ENCODE results near the gene STAT4. TPM values are rescaled to one million over a fixed set of nuclear protein-coding genes. Genes with fewer than 3 reads are reported as not detected.

STAT4 gene
- total RNA-seq, 2 experiments from 2014 or later: 77.1 to 83.0 TPM

DNA sequence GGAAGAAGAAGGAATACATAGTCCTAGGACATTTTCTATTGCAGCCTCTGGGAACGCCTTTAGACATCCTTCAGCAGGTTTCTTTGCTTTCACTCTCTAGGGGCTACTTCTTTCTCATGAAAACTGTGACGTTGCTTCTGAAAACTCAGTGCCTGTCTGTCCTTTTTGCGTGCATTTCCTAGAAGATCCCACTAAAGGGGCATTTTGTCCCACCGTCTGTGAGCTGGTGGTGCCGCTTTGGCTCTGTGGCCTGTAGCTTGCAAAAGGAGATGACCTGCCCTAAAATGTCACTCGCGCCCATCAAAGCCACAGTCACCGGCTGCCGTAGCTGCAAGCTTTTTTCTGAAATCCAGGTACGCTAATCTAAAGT, 579 bp downstream of the STAT4 start:
- peaks cover 29% of the 10 kb centered on the region for H3K4me1 ChIP-seq (ENCODE audit: insufficient read depth, low read length)
- H3K4me3 ChIP-seq (ENCODE audit: low read length): peak overlapping the region; percentile 83
- H3K36me3 Mint-ChIP-seq (ENCODE audit: low read depth): peaks cover 45% of the 10 kb centered on the region
- ChIA-PET POLR2A (interaction anchor here (0.9 to 5.9 kb wide), 21 partner anchors 22 to 743 kb away, joined by 3 to 47 read pairs (median 14); partner anchors contain the start of genes GLS, NABP1 and STAT1), CTCF (interaction anchor here (1.3 to 8.4 kb wide), 2 partner anchors 35 to 98 kb away, joined by 5 to 157 read pairs; no protein-coding TSS in a partner anchor)
- intact Hi-C loops (cut with DNase I, micrococcal nuclease): loop anchor here (5.0 to 10.0 kb wide), 4 partner anchors 38 to 535 kb away; no protein-coding TSS in a partner anchor
- peaks cover 49% of the 10 kb centered on the region for H3K4me1 Mint-ChIP-seq (ENCODE audit: low read depth)
- ATAC-seq (ENCODE audit: poor library complexity): peak; percentile 4
- no peaks in the 10 kb centered on the region for H3K9me3 ChIP-seq (ENCODE audit: control insufficient read depth in 1 of 2, insufficient read depth in 1 of 2, low read length in 2 of 2)
- peak overlapping the region; percentile 93 for H3K27ac ChIP-seq (ENCODE audit: low read depth in 1 of 2, low read length in 2 of 2)
- peak overlapping the region; percentile 96 for H3K27ac Mint-ChIP-seq
- no peaks in the 10 kb centered on the region for H3K9me3 Mint-ChIP-seq
- TF ChIP-seq CTCF (IDR thresholded peaks at IDR 0.05): no peak
- no peaks in the 10 kb centered on the region for H3K27me3 Mint-ChIP-seq
- H3K4me3 Mint-ChIP-seq: peak overlapping the region; percentile 89
- peak in 3 of 14 experiments; percentile 1 to 68 (median 15) for DNase-seq
- H3K27me3 ChIP-seq (ENCODE audit: control insufficient read depth in 1 of 2, insufficient read depth in 2 of 2, low read length in 2 of 2): no peaks in the 10 kb centered on the region
- peaks cover 27% of the 10 kb centered on the region for H3K36me3 ChIP-seq (ENCODE audit: insufficient read depth, low read length)

DNA sequence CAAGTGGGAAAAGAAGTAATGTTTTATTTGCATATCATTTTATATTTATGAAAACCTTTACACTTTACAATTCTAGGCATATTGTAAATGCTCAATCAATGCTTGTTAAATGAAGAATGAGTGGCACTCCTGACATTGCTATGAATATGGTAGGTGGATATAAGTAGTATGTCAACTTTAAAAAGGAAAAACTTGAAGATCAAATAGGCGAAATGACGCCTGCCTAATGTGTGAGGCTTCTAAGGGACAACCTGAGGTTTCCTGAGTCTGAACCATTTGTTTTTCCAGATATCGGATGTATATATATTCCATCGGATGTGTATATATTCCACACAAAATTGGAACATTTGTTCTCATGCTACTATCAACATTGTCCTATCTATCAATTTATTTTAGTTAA, 1.4 kb downstream of the STAT4 start:
- H3K4me1 ChIP-seq (ENCODE audit: insufficient read depth, low read length): peaks cover 30% of the 10 kb centered on the region
- ChIA-PET CTCF (interaction anchor here (0.9 to 8.4 kb wide), 3 partner anchors 34 to 98 kb away, joined by 3 to 157 read pairs (median 5); no protein-coding TSS in a partner anchor), POLR2A (interaction anchor here (0.7 to 5.9 kb wide), 17 partner anchors 22 to 528 kb away, joined by 3 to 47 read pairs (median 15); partner anchors contain the start of genes GLS, NABP1 and STAT1)
- ATAC-seq (ENCODE audit: poor library complexity): no peak
- H3K27ac ChIP-seq (ENCODE audit: low read depth in 1 of 2, low read length in 2 of 2): peak overlapping the region; percentile 93
- TF ChIP-seq CTCF (IDR thresholded peaks at IDR 0.05): no peak
- peak overlapping the region; percentile 83 for H3K4me3 ChIP-seq (ENCODE audit: low read length)
- Mint-ChIP-seq H3K36me3 (ENCODE audit: low read depth) (peaks cover 51% of the 10 kb centered on the region), H3K4me3 (peak overlapping the region; percentile 89), H3K27me3 (no peaks in the 10 kb centered on the region), H3K9me3 (no peaks in the 10 kb centered on the region), H3K27ac (peak overlapping the region; percentile 96), H3K4me1 (ENCODE audit: low read depth) (peaks cover 54% of the 10 kb centered on the region)
- no peaks in the 10 kb centered on the region for H3K9me3 ChIP-seq (ENCODE audit: control insufficient read depth in 1 of 2, insufficient read depth in 1 of 2, low read length in 2 of 2)
- intact Hi-C loops (cut with DNase I, micrococcal nuclease): no loop called here
- no peaks in the 10 kb centered on the region for H3K27me3 ChIP-seq (ENCODE audit: control insufficient read depth in 1 of 2, insufficient read depth in 2 of 2, low read length in 2 of 2)
- DNase-seq: peak in 3 of 14 experiments; percentile 29 to 54 (median 37)
- H3K36me3 ChIP-seq (ENCODE audit: insufficient read depth, low read length): peaks cover 35% of the 10 kb centered on the region

DNA sequence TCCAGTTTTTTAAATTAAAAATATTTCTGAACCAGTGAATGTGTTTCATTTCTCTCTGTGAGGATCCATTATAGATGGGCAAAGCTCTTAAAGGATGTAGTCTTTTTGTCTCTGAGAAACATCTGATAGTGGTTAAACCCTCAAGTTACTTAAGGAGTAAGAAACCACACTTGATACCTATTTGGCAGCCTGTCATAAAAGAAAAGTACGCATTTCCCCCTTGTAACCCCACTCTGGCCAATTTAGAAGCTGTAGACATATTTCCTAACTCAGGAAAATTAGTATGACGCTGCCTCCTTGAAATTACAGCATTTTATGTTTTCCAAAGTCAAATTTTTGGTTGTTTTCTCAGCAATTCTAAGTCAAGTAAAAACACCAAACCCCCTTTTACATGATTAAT, 2.0 kb downstream of the STAT4 start:
- peaks cover 41% of the 10 kb centered on the region for H3K36me3 ChIP-seq (ENCODE audit: insufficient read depth, low read length)
- peak overlapping the region; percentile 96 for H3K27ac Mint-ChIP-seq
- H3K9me3 Mint-ChIP-seq: no peaks in the 10 kb centered on the region
- H3K27me3 Mint-ChIP-seq: no peaks in the 10 kb centered on the region
- ChIA-PET CTCF (interaction anchor here (0.9 to 8.4 kb wide), 2 partner anchors 34 to 97 kb away, joined by 3 to 157 read pairs; no protein-coding TSS in a partner anchor), POLR2A (interaction anchor here (0.6 to 5.9 kb wide), 16 partner anchors 13 to 615 kb away, joined by 3 to 47 read pairs (median 14); partner anchors contain the start of genes NABP1 and STAT1)
- intact Hi-C loops (cut with DNase I, micrococcal nuclease): no loop called here
- no peaks in the 10 kb centered on the region for H3K27me3 ChIP-seq (ENCODE audit: control insufficient read depth in 1 of 2, insufficient read depth in 2 of 2, low read length in 2 of 2)
- H3K4me1 ChIP-seq (ENCODE audit: insufficient read depth, low read length): peaks cover 35% of the 10 kb centered on the region
- H3K4me3 Mint-ChIP-seq: peak overlapping the region; percentile 89
- ATAC-seq (ENCODE audit: poor library complexity): peak; percentile 33
- peak in 3 of 14 experiments; percentile 74 to 85 (median 84) for DNase-seq
- H3K27ac ChIP-seq (ENCODE audit: low read depth in 1 of 2, low read length in 2 of 2): peak overlapping the region; percentile 93
- H3K4me1 Mint-ChIP-seq (ENCODE audit: low read depth): peaks cover 59% of the 10 kb centered on the region
- peak overlapping the region; percentile 83 for H3K4me3 ChIP-seq (ENCODE audit: low read length)
- H3K9me3 ChIP-seq (ENCODE audit: control insufficient read depth in 1 of 2, insufficient read depth in 1 of 2, low read length in 2 of 2): no peaks in the 10 kb centered on the region
- no peak for TF ChIP-seq CTCF (IDR thresholded peaks at IDR 0.05)
- peaks cover 57% of the 10 kb centered on the region for H3K36me3 Mint-ChIP-seq (ENCODE audit: low read depth)

Measured in CD4-positive, alpha-beta T cell (primary cell).